Ishikawa (cell line): Measurements from ENCODE around the gene BGLAP.

ENCODE experiments used
- CEBPB ChIP-seq: IDR thresholded peaks from 2 replicates; pipeline ENCODE4 v1.6.1; 2012
- EGR1 ChIP-seq: IDR thresholded peaks from 2 replicates; pipeline ENCODE4 v1.6.1; 2012
- EP300 ChIP-seq: IDR thresholded peaks from 2 replicates; pipeline ENCODE4 v1.6.1; 2012; ENCODE audit warnings: borderline replicate concordance
- FOXM1 ChIP-seq: IDR thresholded peaks from 2 replicates; pipeline ENCODE4 v1.6.1; 2012; ENCODE audit warnings: low read depth, borderline replicate concordance
- MAX ChIP-seq: IDR thresholded peaks from 2 replicates; pipeline ENCODE4 v1.6.1; 2012
- NFIC ChIP-seq: IDR thresholded peaks from 2 replicates; pipeline ENCODE4 v1.6.1; 2012
- RAD21 ChIP-seq: IDR thresholded peaks from 2 replicates; pipeline ENCODE4 v1.6.1; 2012; ENCODE audit warnings: low read depth
- REST ChIP-seq: IDR thresholded peaks from 2 replicates; pipeline ENCODE4 v1.6.1; 2012; ENCODE audit warnings: low read depth, mild to moderate bottlenecking
- TAF1 ChIP-seq: IDR thresholded peaks from 2 replicates; pipeline ENCODE4 v1.6.1; 2012; ENCODE audit warnings: low read depth, mild to moderate bottlenecking
- TCF12 ChIP-seq: IDR thresholded peaks from 2 replicates; pipeline ENCODE4 v1.6.1; 2012; ENCODE audit warnings: low read depth
- YY1 ChIP-seq: IDR thresholded peaks from 2 replicates; pipeline ENCODE4 v1.6.1; 2012; ENCODE audit warnings: low read depth

- TF ChIP-seq TAF1 (no peak), FOXM1 (no peak), MAX (no peak), RAD21 (no peak), NFIC (no peak), CEBPB (no peak), TCF12 (no peak), EGR1 (no peak), EP300 (no peak), REST (no peak), YY1 (no peak)
Observed at GRCh38 chr1:156238248-156238647, 3.7 kb upstream of the BGLAP start.
